Measurements from ENCODE around the gene NNMT.
"Not testable (repeated sequence)": the region's sequence is repeated elsewhere in the genome, so short reads cannot be mapped to it uniquely, and the experiment has no call there.

The NNMT gene

GRCh38 chr11:114310095-114310494, 13.9 kb downstream of the NNMT start:
- DNase-seq (ENCODE audit: low read depth): no peak

- no peak for DNase-seq (ENCODE audit: low read depth)
Measured at GRCh38 chr11:114311946-114312345, 15.7 kb downstream of the NNMT start.

- no peak for DNase-seq (ENCODE audit: low read depth)
Measured at GRCh38 chr11:114314096-114314495, 17.9 kb downstream of the NNMT start.

DNA sequence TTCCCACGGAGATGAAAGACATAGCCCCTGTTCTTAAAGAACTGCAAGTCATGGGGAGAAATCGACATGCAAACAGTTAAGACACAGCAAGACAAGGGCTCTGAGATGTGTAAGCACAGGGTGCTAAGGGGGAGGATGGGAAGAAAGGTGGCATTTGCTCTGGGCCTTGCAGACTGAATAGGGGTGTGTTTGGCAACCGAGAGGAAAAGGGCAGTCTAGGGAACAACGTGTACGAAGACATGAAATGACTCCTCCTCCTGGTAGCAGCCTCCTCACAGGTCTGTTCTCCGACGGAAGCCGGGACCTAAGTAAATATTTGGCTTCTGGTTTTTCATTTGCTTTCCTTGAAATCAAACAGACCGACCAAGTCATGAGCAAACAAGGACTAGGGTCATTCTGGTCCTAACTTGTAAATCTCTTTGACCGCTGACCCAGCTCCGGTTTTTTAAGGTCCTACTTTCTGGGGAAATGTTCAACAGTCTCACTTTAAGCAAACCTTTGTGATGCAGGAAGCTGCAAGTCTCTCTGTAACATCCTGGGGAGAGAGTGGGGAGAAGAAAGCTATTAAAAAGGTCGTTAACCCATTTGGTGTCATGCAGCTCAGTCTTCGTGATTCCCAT, 19.7 kb downstream of the NNMT start:
- DNase-seq (ENCODE audit: low read depth): no peak

DNA sequence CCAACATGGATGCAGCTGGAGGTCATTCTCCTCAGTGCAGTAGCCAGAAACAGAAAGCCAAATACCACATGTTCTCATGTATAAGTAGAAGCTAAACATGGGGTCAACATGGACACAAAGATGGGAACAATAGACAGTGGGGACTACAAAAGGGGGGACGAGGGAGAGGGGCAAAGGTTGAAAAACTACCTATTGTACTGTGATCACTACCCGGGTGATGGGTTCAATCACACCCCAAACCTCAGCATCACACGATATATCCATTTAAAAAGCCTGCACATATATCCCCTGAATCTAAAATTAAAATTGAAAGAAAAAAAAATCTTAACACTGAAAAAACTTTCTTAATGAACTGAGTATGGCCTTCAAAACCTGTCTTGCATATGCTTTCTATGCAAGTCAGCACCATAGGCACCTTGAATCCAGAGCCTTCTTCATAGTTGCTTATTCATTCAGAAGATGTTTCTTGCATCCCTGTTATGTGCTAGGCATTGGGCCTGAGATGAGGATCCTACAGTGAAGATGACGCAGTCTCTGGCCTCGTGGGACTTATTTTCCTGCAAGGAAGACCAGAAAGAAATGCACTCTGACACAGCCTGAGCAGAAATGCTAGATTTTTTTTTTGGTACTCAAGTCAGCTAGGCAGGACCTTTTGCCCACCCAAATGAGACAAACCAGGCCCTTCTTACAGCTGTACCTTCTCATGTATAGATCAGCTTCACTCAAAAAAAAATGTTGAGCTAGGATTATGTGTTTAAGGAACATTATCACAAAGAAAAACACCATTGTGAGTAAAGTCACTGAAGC, 21.0 kb downstream of the NNMT start:
- DNase-seq (ENCODE audit: low read depth): no peak

DNA sequence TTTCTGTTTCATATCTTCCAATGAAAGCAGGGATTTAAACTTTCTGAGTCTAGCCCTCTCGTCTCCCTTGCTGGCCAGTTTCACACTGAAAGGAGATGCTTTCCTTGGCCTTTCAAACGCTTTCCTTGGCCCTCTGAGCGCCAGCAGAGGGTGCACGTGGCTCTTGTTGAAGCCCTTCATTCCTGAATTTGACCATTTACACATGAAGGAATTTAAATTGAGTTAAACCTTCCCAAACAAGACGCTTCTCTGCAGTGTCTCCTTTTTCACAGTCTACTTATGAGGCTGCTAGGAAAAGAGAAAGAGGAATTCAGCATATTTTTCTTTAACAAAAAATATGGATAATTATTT, 21.6 kb downstream of the NNMT start:
- DNase-seq (ENCODE audit: low read depth): no peak

DNA sequence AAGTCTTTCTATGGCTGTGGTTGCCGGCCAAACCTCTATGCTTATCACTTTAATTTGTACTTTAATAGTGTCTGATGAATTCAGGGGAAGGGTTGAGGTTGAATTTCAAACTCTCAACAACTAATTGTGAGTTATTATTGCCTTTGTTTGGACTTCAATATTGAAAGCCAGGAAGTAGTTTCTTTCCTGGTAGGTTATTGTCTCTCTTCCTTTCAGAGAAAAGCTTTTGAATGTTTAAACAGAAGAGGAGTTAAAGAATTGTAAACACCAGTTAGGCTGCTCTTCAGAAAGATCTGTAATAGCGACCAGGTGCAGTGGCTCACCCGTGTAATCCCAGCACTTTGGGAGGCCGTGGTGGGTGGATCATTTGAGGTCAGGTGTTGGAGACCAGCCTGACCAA, 22.2 kb downstream of the NNMT start:
- DNase-seq (ENCODE audit: low read depth): no peak

GRCh38 chr11:114319716-114320328, 23.6 kb downstream of the NNMT start:
- DNase-seq (ENCODE audit: low read depth): no peak

- no peak for DNase-seq (ENCODE audit: low read depth)
Measured at GRCh38 chr11:114321621-114322257, 25.5 kb downstream of the NNMT start.

DNA sequence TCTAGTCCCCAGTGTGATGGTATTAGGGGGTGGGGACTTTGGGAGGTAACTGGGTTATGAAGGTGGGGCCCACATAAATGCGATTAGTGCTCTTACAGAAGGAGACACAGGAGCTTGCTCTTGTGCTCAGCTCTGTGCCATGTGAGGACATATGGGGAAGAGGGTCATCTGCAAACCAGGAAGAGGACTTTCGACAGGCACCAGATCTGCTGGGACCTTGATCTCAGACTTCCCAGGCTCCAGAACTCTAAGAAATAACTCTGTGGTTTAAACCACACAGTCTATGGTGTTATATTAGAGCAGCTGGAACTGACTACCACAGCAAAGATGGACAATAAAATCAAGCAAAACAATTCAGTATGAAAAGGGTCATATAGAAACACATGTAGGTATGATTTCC, 26.7 kb downstream of the NNMT start:
- no peak for DNase-seq (ENCODE audit: low read depth)

- no peak for DNase-seq (ENCODE audit: low read depth)
Measured at GRCh38 chr11:114326151-114326550, 30.0 kb downstream of the NNMT start.

- no peak for DNase-seq (ENCODE audit: low read depth)
Measured at GRCh38 chr11:114326776-114327175, 30.6 kb downstream of the NNMT start.

DNA sequence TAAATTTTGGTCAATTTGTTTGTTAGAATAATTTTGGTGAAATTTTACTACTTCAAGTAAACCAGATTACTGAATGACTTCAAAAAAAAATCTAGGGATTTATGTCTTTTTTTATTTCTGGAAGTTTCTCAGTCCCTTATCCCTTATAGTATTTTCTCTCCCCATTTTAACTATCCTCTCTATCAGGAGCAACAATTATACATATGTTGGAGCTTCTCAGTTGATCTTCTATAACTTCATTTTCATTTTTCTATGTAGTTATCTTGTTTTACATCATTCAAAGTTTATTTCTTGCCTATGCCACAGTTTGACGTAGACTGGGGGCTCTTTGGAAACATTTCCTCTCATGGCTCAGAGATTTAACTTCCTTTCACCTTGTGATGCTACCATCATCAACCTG, 34.2 kb downstream of the NNMT start:
- DNase-seq (ENCODE audit: low read depth): no peak

DNA sequence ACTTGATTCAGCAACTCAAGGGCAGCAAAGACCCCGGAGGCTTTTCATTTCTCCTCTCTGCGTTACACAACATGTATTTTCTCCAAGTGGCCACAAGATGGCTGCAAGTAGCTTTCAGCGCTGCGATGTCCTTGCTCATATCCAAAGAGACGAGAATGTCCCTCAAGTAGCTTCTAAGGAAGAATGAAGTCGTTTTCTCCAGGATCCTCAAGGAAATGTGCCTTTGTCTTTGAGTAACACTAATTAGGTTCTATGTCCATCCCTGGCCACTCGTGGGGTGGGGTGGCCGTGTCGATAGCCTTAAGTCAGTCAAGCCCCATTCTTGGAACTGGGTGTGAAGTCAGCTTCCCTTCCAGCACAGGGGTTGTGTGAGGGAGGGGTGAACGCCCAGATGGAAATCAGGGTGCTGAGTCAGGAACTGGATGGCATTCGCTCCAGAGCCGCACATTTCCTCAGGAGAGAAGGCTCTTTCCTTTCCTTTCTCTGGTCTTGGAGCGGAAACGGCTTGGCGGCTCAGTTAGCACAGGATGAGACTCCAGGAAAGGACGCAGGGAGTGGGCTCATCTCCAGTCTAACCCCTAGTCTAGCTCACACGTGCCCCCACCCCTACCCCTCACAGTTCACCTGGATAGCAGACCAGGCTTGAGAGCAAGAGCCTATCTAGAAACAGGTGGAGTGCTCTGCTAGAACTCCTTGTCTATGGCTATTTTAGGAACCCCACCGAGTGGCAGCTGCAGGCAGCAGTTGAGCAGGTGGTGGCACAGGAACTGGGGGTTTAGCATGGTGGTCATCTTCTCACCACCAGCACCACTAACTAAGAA, 44.3 kb downstream of the NNMT start:
- no peak for DNase-seq (ENCODE audit: low read depth)

GRCh38 chr11:114341667-114342066, 45.5 kb downstream of the NNMT start:
- DNase-seq (ENCODE audit: low read depth): not testable (repeated sequence)

DNA sequence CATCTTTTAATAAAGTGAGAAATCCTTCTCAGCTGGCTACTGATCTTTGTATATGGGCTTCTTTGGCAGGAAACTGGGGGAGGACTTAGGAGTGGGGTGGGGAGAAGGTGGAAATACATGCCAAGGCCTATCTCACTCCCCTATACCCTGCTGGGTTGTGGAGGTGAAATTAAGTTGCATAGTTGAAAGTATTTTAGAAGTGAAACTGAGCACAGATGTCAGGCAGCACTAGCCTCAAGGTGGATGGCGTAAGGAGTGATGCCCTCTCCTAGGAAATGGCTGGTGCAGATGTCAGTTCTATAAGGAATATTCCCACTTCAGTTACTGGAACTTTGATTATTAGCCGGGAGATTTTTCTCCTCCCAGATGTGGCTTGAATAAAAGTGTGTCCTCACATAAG, 46.3 kb downstream of the NNMT start:
- no peak for DNase-seq (ENCODE audit: low read depth)

- no peak for DNase-seq (ENCODE audit: low read depth)
Measured at GRCh38 chr11:114343020-114343419, 46.8 kb downstream of the NNMT start.

GRCh38 chr11:114343493-114343892, 47.3 kb downstream of the NNMT start:
- no peak for DNase-seq (ENCODE audit: low read depth)

GRCh38 chr11:114344494-114344893, 48.3 kb downstream of the NNMT start:
- no peak for DNase-seq (ENCODE audit: low read depth)

DNA sequence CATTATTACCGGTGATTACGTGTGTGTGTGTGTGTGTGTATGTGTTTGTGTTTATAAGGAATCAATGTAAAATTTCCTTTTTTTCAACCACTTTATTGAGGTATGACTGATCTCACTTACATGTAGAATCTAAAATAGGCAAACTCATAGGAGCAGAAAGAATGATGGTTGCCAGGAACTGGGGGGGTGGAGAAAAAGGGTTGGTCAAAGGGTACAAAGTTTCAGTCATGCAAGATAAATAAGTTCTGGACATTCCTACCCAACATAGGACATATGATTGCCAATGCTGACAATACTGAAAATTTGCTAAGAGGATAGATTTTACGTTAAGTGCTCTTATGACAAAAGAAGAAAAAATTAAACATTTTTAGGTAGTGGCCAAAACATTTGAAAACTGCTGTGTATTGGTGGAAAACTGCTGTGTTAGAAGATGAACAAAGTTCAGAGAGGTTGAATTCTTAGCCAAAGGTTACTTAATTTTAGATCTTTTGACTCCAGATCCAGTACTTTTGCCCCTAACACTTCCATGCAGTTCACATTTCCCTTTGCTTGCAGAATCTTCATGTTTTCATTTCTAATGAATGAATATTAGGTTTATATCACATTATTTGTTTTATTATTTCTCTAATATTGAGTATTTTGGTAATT, 49.5 kb downstream of the NNMT start:
- no peak for DNase-seq (ENCODE audit: low read depth)

DNA sequence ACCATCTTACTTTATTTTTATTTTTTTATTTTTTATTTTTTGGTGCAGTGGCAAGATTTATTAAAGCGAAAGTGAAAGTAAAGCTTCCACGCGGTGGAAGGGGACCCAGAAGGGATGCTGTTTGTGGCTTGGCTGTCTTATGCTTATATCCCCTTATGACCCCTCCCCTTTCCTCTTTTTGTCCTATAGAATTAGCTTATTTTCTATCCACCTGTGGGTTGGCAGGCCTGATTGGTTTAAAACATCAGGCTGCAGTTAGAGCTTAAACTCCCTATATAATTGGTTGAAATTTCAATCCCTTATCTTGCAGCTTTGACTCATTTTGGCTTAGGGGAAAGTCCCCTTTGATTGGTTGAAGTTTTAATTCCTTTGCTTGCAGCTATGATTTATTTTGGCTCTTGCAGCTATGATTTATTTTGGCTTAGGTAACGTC, 50.5 kb downstream of the NNMT start:
- DNase-seq (ENCODE audit: low read depth): no peak
